HG02798 (cell line): ENCODE measurements around the gene ZNF385B.
A peak's percentile ranks its signal among the peaks of the same experiment; 100 is the strongest.

ENCODE experiments used
- ATAC-seq: cut with Tn5 transposase; IDR thresholded peaks from one replicate; pipeline ENCODE4 v1.9.1; 2021; ENCODE audit warnings: mild to moderate bottlenecking; ENCODE audit not compliant: unreplicated experiment, poor library complexity

Gene ZNF385B

GRCh38 chr2:179692043-179692442, 169.4 kb downstream of the ZNF385B start:
- no peak for ATAC-seq

- no peak for ATAC-seq
Measured at GRCh38 chr2:179691235-179691634, 170.2 kb downstream of the ZNF385B start.

GRCh38 chr2:179686718-179687342, 174.6 kb downstream of the ZNF385B start:
- no peak for ATAC-seq

- no peak for ATAC-seq
Measured at GRCh38 chr2:179686069-179686468, 175.3 kb downstream of the ZNF385B start.

GRCh38 chr2:179685146-179685545, 176.3 kb downstream of the ZNF385B start:
- ATAC-seq, result no peak

- peak; percentile 56 for ATAC-seq
Measured at GRCh38 chr2:179682756-179683155, 178.7 kb downstream of the ZNF385B start.

- no peak for ATAC-seq
Measured at GRCh38 chr2:179677746-179678505, 183.5 kb downstream of the ZNF385B start.

- ATAC-seq, result no peak
Measured at GRCh38 chr2:179677077-179677688, 184.2 kb downstream of the ZNF385B start.

GRCh38 chr2:179675435-179675834, 186.0 kb downstream of the ZNF385B start:
- ATAC-seq, result no peak

- no peak for ATAC-seq
Measured at GRCh38 chr2:179671043-179671981, 190.1 kb downstream of the ZNF385B start.

- ATAC-seq, result no peak
Measured at GRCh38 chr2:179669196-179669595, 192.2 kb downstream of the ZNF385B start.

GRCh38 chr2:179664972-179665812, 196.2 kb downstream of the ZNF385B start:
- no peak for ATAC-seq

GRCh38 chr2:179661986-179662385, 199.4 kb downstream of the ZNF385B start:
- ATAC-seq, result no peak

- ATAC-seq, result no peak
Measured at GRCh38 chr2:179657068-179657595, 204.3 kb downstream of the ZNF385B start.

GRCh38 chr2:179655627-179656026, 205.8 kb downstream of the ZNF385B start:
- no peak for ATAC-seq

GRCh38 chr2:179654806-179655205, 206.6 kb downstream of the ZNF385B start:
- ATAC-seq, result no peak

- ATAC-seq, result no peak
Measured at GRCh38 chr2:179652296-179652695, 209.1 kb downstream of the ZNF385B start.

GRCh38 chr2:179650420-179650819, 211.0 kb downstream of the ZNF385B start:
- no peak for ATAC-seq

- no peak for ATAC-seq
Measured at GRCh38 chr2:179646862-179647587, 214.4 kb downstream of the ZNF385B start.
